Measurements from ENCODE around the gene NTM. TPM values are rescaled to one million over a fixed set of nuclear protein-coding genes. Genes with fewer than 3 reads are reported as not detected.

The NTM gene
- total RNA-seq, 1 experiment from 2014 or later: 0.73 TPM

DNA sequence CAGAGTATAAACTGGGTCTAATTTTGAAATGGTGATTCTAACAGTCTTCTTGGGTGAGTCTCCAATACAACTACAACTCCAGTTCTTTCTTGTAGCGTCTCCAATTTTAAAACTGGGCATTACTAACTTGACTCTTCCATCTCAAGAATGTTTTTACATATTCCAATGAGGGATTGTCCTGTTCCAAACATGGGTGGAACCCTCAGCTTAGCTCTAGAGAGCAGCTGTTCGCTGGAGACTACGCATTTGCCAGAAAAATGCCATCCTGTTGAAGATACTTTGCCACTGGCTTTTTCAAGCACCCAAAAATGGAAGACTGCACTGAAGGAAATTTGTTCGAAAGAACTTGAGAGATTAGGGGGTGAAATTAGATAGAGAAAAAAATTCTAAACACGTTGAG, 870.0 kb downstream of the NTM start:
- DNase-seq: no peak
- H3K4me1 Mint-ChIP-seq (ENCODE audit: low read depth, unreplicated experiment): no peaks in the 10 kb centered on the region
- Histone ChIP-seq H3K9me3 (no peaks in the 10 kb centered on the region), H3K27me3 (replicated peaks; ENCODE audit: control insufficient read depth, insufficient read depth, low read length) (no peaks in the 10 kb centered on the region), H3K4me1 (no peaks in the 10 kb centered on the region), H3K36me3 (ENCODE audit: control insufficient read depth, insufficient read depth, low read length) (no peaks in the 10 kb centered on the region), H3K4me3 (ENCODE audit: low read depth, low read length) (no peak overlapping the region)
- ChIA-PET POLR2A (no interaction called here), CTCF (no interaction called here)
- H3K27ac Mint-ChIP-seq (ENCODE audit: unreplicated experiment): no peak overlapping the region
- H3K9me3 Mint-ChIP-seq (ENCODE audit: unreplicated experiment): peaks cover 6% of the 10 kb centered on the region
- H3K36me3 Mint-ChIP-seq (ENCODE audit: insufficient read depth, unreplicated experiment): no peaks in the 10 kb centered on the region
- TF ChIP-seq, protein P1, sequence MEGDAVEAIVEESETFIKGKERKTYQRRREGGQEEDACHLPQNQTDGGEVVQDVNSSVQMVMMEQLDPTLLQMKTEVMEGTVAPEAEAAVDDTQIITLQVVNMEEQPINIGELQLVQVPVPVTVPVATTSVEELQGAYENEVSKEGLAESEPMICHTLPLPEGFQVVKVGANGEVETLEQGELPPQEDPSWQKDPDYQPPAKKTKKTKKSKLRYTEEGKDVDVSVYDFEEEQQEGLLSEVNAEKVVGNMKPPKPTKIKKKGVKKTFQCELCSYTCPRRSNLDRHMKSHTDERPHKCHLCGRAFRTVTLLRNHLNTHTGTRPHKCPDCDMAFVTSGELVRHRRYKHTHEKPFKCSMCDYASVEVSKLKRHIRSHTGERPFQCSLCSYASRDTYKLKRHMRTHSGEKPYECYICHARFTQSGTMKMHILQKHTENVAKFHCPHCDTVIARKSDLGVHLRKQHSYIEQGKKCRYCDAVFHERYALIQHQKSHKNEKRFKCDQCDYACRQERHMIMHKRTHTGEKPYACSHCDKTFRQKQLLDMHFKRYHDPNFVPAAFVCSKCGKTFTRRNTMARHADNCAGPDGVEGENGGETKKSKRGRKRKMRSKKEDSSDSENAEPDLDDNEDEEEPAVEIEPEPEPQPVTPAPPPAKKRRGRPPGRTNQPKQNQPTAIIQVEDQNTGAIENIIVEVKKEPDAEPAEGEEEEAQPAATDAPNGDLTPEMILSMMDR (IDR thresholded peaks at IDR 0.05; ENCODE audit: insufficient read depth in 1 of 2, low read depth in 1 of 2, low read length in 1 of 2, severe bottlenecking in 1 of 2, unreplicated experiment in 1 of 2): no peak
- no peak overlapping the region for H3K4me3 Mint-ChIP-seq (ENCODE audit: unreplicated experiment)
- H3K27me3 Mint-ChIP-seq (ENCODE audit: insufficient read depth, unreplicated experiment): peaks cover 26% of the 10 kb centered on the region
- BruUV-seq (replicated peaks): no TSS peak
- intact Hi-C loops (cut with micrococcal nuclease; ENCODE audit: unreplicated experiment): no loop called here

DNA sequence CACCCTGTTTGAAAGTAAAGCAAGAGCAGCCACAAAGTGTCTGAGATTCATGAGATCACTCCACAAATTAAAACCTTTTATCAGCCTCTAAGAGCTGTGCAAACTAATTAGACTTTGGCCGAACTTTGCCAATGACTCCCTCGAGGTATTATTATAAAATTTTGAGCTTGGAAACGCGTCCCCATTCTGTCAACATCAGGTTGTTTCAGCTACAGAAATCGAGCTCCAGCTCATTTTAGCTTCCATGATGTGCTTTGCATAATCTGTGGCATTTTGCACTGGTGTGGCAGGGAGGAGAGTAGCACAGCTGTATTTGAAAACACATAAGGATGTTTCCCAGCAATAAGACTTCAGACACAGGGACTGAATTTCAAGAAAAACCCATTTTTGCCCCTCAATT, 872.2 kb downstream of the NTM start:
- Mint-ChIP-seq H3K4me1 (ENCODE audit: low read depth, unreplicated experiment) (no peaks in the 10 kb centered on the region), H3K27me3 (ENCODE audit: insufficient read depth, unreplicated experiment) (peaks cover 21% of the 10 kb centered on the region), H3K36me3 (ENCODE audit: insufficient read depth, unreplicated experiment) (no peaks in the 10 kb centered on the region), H3K27ac (ENCODE audit: unreplicated experiment) (no peak overlapping the region), H3K9me3 (ENCODE audit: unreplicated experiment) (peaks cover 6% of the 10 kb centered on the region), H3K4me3 (ENCODE audit: unreplicated experiment) (no peak overlapping the region)
- intact Hi-C loops (cut with micrococcal nuclease; ENCODE audit: unreplicated experiment): no loop called here
- BruUV-seq (replicated peaks): no TSS peak
- H3K27me3 ChIP-seq (replicated peaks; ENCODE audit: control insufficient read depth, insufficient read depth, low read length): no peaks in the 10 kb centered on the region
- DNase-seq: no peak
- no peaks in the 10 kb centered on the region for H3K4me1 ChIP-seq
- H3K36me3 ChIP-seq (ENCODE audit: control insufficient read depth, insufficient read depth, low read length): no peaks in the 10 kb centered on the region
- H3K4me3 ChIP-seq (ENCODE audit: low read depth, low read length): no peak overlapping the region
- TF ChIP-seq, protein P1 (IDR thresholded peaks at IDR 0.05; ENCODE audit: insufficient read depth in 1 of 2, low read depth in 1 of 2, low read length in 1 of 2, severe bottlenecking in 1 of 2, unreplicated experiment in 1 of 2): no peak
- CTCF ChIA-PET: no interaction called here
- POLR2A ChIA-PET: no interaction called here
- H3K9me3 ChIP-seq: no peaks in the 10 kb centered on the region

- Histone ChIP-seq H3K9me3 (no peaks in the 10 kb centered on the region), H3K36me3 (ENCODE audit: control insufficient read depth, insufficient read depth, low read length) (no peaks in the 10 kb centered on the region), H3K4me1 (no peaks in the 10 kb centered on the region), H3K27me3 (replicated peaks; ENCODE audit: control insufficient read depth, insufficient read depth, low read length) (no peaks in the 10 kb centered on the region), H3K4me3 (ENCODE audit: low read depth, low read length) (no peak overlapping the region)
- H3K27ac Mint-ChIP-seq (ENCODE audit: unreplicated experiment): no peak overlapping the region
- DNase-seq: no peak
- no peaks in the 10 kb centered on the region for H3K4me1 Mint-ChIP-seq (ENCODE audit: low read depth, unreplicated experiment)
- no TSS peak for BruUV-seq (replicated peaks)
- intact Hi-C loops (cut with micrococcal nuclease; ENCODE audit: unreplicated experiment): no loop called here
- H3K9me3 Mint-ChIP-seq (ENCODE audit: unreplicated experiment): peaks cover 6% of the 10 kb centered on the region
- H3K36me3 Mint-ChIP-seq (ENCODE audit: insufficient read depth, unreplicated experiment): no peaks in the 10 kb centered on the region
- ChIA-PET POLR2A (no interaction called here), CTCF (no interaction called here)
- TF ChIP-seq, protein P1 (IDR thresholded peaks at IDR 0.05; ENCODE audit: insufficient read depth in 1 of 2, low read depth in 1 of 2, low read length in 1 of 2, severe bottlenecking in 1 of 2, unreplicated experiment in 1 of 2): no peak
- H3K27me3 Mint-ChIP-seq (ENCODE audit: insufficient read depth, unreplicated experiment): peaks cover 28% of the 10 kb centered on the region
- no peak overlapping the region for H3K4me3 Mint-ChIP-seq (ENCODE audit: unreplicated experiment)
These were observed 874.4 kb downstream of the NTM start for GRCh38 chr11:132244846-132245245.

All from Caco-2 (cell line).